Fibroblast of skin of left biceps (primary cell): ENCODE results near the gene THBS3.
A peak's percentile ranks its signal among the peaks of the same experiment; 100 is the strongest.
"Not testable (repeated sequence)": the region's sequence is repeated elsewhere in the genome, so short reads cannot be mapped to it uniquely, and the experiment has no call there.

Experiments used
- DNase-seq, 2 experiments: peaks; one replicate each; pipeline ENCODE4 v3.0.0-alpha.2; 2013; ENCODE audit warnings: low read depth in 2 of 2

The THBS3 gene

GRCh38 chr1:155235375-155235774 lies 27.7 kb upstream of the THBS3 start:
- not testable (repeated sequence) for DNase-seq

DNA sequence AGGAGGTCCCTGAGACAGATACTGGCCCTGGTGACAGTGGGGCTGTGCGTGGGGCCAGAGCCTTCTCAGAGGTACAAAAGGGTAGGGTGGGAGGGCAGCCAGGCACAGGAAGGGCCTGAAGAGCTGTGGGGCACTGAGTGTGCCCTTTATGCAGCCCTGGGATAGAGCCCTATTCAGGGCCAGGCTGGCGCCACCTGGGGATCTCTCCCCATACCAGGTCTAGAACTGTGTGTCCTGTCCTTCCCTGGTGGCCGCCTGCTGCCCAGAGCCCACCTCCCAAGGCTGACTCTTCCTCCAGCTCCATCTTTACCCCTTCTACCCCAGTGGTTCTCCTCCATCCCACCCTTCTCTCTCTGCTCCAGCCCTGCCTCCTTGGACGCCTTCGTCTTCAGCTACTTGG lies 25.8 kb upstream of the THBS3 start:
- not testable (repeated sequence) for DNase-seq

DNA sequence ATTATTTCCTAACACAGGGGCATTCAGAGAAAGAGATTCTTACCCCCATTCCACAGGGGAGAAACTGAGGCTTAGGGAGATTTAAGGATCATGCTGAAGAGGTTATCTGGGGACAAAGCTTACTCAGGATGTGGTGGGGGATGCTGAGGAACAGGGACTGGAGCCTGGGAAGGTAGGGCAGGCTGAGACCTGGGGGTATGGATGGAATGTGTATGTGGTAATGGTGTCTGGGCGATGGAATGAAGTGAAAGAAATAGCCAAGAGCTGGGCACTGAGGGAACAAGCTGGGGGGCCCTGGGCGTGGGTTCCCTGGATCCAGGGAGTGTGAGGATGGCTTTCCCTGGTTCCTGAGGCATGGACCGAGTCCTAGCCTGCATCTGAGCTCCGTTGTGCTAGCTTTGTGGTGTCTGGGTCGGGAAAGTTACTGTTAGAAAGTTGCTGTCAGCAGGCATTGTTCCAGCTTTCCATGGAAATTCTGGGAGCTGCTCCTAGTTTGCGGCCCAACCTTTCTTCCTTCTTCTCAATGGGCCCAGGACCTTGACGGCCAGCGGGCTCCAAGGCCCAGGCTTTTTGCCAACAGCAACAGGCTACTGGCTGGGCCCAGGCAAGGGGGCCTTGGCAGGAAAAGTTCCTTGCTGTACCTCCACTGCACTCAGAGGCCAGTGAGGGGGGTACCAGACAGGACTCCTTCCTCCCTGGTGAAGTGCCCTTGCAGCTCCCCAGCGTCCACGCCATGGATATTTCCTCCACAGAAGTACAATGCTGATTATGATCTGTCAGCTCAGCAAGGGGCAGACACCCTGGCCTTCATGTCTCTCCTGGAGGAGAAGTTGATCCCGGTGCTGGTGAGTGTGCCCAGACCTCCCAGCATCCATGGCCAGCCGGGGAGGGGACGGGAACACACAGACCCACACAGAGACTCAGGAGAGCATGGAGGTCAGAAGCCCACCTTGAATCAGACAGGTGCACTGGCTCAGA lies 24.6 kb upstream of the THBS3 start:
- not testable (repeated sequence) for DNase-seq

DNA sequence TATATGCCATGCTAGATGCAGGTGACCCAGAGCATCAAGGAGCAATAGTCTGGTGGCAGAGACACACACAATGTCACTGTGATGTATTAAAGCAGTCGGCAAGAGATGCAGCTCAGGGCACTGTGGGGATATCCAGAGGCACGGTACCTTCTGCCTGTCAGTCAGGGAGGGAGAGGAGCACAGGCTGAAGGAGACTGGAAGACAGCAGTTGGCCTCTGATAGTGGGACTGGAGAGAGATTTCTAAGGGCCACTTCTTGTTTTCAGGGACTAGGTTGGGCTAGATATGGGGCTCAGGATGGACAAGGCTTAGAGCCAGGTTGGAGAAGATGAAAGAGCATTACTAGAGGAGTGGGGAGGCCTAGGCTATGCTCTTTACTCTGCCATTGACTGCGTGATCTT lies 23.6 kb upstream of the THBS3 start:
- DNase-seq, result not testable (repeated sequence)

DNA sequence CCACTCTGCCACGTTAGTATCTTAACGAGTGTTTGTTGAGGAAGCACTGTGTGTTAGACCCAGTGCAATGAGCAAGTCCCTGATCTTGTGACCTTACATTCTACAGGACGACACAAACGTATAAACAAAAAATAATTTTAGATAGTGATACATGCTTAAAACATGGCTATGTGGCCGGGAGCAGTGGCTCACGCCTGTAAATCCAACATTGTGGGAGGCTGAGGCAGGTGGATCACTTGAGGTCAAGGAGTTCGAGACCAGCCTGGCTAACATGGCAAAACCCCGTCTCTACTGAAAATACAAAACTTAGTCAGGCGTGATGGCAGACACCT lies 20.4 kb upstream of the THBS3 start:
- DNase-seq, result no peak

GRCh38 chr1:155227261-155228095 lies 19.8 kb upstream of the THBS3 start:
- DNase-seq, result peak; percentile 98 to 99

GRCh38 chr1:155226910-155227260 lies 19.2 kb upstream of the THBS3 start:
- no peak for DNase-seq

GRCh38 chr1:155226188-155226909 lies 18.7 kb upstream of the THBS3 start:
- peak in 1 of 2 experiments; percentile 60 for DNase-seq

- DNase-seq, result not testable (repeated sequence)
Observed at GRCh38 chr1:155225404-155225759, 17.7 kb upstream of the THBS3 start.

- no peak for DNase-seq
Observed at GRCh38 chr1:155223047-155223446, 15.3 kb upstream of the THBS3 start.

- not testable (repeated sequence) for DNase-seq
Observed at GRCh38 chr1:155220211-155220965, 12.7 kb upstream of the THBS3 start.

GRCh38 chr1:155219592-155220031 lies 11.9 kb upstream of the THBS3 start:
- no peak for DNase-seq

DNA sequence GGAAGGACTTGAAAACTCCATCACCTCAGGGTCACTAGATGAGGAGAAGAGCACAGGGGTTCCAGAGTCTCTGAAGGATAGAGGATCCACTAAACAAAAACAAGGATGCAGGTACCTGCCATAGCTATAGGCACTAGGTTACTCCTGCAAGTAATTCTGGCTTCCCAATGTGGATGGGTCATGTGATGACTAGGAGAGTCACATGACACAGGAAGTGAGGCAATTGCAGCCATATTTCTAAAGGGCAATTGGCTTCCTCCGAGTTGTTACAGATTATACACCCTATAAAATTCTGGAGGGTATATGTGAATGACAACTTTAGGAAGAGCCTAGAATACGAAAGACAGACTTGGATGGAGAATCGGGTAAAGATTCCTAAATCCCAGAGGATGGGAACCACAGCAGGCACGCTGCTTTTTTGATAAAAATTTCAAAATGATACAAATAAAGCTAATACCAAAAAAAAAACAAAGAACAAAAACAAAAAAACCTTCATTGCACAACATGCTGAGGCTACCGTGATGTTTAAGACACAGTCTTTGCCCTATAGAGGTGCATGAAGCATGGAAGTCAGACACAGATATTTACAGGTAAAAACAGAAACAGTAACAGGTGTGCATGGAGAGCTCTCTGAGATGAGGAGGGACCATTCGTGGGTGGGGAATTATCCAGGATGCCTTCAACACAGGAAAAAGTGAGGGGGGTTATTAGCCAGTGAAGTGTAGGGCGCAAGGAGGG lies 11.3 kb upstream of the THBS3 start:
- DNase-seq, result no peak

DNA sequence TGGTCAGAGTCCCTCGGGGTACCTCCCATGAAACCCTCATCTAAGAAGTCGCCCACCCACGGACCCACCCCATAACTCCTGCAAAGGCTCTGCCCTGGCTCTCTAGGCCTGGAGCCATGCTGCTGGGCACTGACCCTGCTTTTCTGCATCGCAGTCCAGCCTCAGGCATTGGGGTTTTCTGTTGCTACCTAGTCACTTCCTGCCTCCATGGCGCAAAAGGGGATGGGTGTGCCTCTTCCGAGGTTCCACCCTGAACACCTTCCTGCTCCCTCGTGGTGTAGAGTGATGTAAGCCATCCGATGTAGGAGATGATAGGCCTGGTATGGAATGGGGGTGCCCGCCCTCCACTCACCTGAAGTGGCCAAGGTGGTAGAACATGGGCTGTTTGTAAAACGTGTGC lies 7.0 kb upstream of the THBS3 start:
- DNase-seq, result not testable (repeated sequence)

DNA sequence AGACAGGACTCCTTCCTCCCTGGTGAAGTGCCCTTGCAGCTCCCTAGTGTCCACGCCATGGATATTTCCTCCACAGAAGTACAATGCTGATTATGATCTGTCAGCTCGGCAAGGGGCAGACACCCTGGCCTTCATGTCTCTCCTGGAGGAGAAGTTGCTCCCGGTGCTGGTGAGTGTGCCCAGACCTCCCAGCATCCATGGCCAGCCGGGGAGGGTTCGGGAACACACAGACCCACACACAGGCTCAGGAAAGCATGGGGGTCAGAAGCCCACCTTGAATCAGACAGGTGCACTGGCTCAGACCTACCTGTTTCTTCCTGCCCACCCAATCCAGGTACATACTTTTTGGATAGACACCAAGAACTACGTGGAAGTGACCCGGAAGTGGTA lies 4.3 kb upstream of the THBS3 start:
- not testable (repeated sequence) for DNase-seq

GRCh38 chr1:155211381-155212050 lies 3.8 kb upstream of the THBS3 start:
- DNase-seq, result not testable (repeated sequence)

GRCh38 chr1:155210314-155211104 lies 2.8 kb upstream of the THBS3 start:
- DNase-seq, result no peak

- no peak for DNase-seq
Observed at GRCh38 chr1:155209312-155209721, 1.6 kb upstream of the THBS3 start.
